Measurements from ENCODE around the gene PEX3.

- TF ChIP-seq GATA2 (IDR thresholded peaks at IDR 0.05; ENCODE audit: low read depth, low read length) (no peak), GATA3 (IDR thresholded peaks at IDR 0.05; ENCODE audit: low read depth, low read length) (no peak)
These were observed 7.2 kb downstream of the PEX3 start for GRCh38 chr6:143457563-143458359.
